Panc1 (cell line): ENCODE measurements around the gene GALNT11.
"Not testable (repeated sequence)": the region's sequence is repeated elsewhere in the genome, so short reads cannot be mapped to it uniquely, and the experiment has no call there.

Source experiments
- POLR2AphosphoS5 ChIP-seq: IDR thresholded peaks from 2 replicates; pipeline ENCODE4 v1.6.1; 2012; ENCODE audit warnings: mild to moderate bottlenecking, low read depth, low read length, moderate library complexity
- SIN3A ChIP-seq: IDR thresholded peaks from 2 replicates; pipeline ENCODE4 v1.6.1; 2012; ENCODE audit warnings: low read depth, mild to moderate bottlenecking, low read length, moderate library complexity, borderline replicate concordance; ENCODE audit not compliant: insufficient read depth
- TCF7L2 ChIP-seq: IDR thresholded peaks from 2 replicates; pipeline ENCODE4 v1.6.1; 2011; ENCODE audit warnings: mild to moderate bottlenecking, low read depth, low read length, inconsistent platforms
- TF ChIP-seq, protein P1 (sequence below): fragments of 450-650 bp; IDR thresholded peaks from 2 replicates; pipeline ENCODE4 v1.5.1; 2017; ENCODE audit warnings: mild to moderate bottlenecking
- TF ChIP-seq, protein P2 (sequence below), 2 experiments: IDR thresholded peaks; 2 replicates each; pipeline ENCODE4 v1.6.1; 2011 to 2012; ENCODE audit warnings: low read depth in 2 of 2, control low read depth in 1 of 2, low read length in 1 of 2, mild to moderate bottlenecking in 1 of 2, moderate library complexity in 1 of 2; ENCODE audit not compliant: insufficient read depth in 1 of 2

- TF ChIP-seq, protein P1, sequence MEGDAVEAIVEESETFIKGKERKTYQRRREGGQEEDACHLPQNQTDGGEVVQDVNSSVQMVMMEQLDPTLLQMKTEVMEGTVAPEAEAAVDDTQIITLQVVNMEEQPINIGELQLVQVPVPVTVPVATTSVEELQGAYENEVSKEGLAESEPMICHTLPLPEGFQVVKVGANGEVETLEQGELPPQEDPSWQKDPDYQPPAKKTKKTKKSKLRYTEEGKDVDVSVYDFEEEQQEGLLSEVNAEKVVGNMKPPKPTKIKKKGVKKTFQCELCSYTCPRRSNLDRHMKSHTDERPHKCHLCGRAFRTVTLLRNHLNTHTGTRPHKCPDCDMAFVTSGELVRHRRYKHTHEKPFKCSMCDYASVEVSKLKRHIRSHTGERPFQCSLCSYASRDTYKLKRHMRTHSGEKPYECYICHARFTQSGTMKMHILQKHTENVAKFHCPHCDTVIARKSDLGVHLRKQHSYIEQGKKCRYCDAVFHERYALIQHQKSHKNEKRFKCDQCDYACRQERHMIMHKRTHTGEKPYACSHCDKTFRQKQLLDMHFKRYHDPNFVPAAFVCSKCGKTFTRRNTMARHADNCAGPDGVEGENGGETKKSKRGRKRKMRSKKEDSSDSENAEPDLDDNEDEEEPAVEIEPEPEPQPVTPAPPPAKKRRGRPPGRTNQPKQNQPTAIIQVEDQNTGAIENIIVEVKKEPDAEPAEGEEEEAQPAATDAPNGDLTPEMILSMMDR = not testable (repeated sequence)
- TF ChIP-seq, protein P2, sequence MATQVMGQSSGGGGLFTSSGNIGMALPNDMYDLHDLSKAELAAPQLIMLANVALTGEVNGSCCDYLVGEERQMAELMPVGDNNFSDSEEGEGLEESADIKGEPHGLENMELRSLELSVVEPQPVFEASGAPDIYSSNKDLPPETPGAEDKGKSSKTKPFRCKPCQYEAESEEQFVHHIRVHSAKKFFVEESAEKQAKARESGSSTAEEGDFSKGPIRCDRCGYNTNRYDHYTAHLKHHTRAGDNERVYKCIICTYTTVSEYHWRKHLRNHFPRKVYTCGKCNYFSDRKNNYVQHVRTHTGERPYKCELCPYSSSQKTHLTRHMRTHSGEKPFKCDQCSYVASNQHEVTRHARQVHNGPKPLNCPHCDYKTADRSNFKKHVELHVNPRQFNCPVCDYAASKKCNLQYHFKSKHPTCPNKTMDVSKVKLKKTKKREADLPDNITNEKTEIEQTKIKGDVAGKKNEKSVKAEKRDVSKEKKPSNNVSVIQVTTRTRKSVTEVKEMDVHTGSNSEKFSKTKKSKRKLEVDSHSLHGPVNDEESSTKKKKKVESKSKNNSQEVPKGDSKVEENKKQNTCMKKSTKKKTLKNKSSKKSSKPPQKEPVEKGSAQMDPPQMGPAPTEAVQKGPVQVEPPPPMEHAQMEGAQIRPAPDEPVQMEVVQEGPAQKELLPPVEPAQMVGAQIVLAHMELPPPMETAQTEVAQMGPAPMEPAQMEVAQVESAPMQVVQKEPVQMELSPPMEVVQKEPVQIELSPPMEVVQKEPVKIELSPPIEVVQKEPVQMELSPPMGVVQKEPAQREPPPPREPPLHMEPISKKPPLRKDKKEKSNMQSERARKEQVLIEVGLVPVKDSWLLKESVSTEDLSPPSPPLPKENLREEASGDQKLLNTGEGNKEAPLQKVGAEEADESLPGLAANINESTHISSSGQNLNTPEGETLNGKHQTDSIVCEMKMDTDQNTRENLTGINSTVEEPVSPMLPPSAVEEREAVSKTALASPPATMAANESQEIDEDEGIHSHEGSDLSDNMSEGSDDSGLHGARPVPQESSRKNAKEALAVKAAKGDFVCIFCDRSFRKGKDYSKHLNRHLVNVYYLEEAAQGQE (IDR thresholded peaks at IDR 0.05; ENCODE audit: insufficient read depth in 1 of 2, low read depth in 2 of 2, low read length in 1 of 2) = not testable (repeated sequence)
- not testable (repeated sequence) for TF ChIP-seq POLR2AphosphoS5, TCF7L2, SIN3A
Observed at GRCh38 chr7:152063821-152064220, 38.3 kb downstream of the GALNT11 start.
